Astrocyte of the hippocampus (primary cell): Measurements from ENCODE around the gene BCL2L11.

Experiments used
- DNase-seq: peaks from one replicate; pipeline ENCODE4 v3.0.0; 2011; ENCODE audit warnings: low read depth, low spot score

BCL2L11 gene

DNA sequence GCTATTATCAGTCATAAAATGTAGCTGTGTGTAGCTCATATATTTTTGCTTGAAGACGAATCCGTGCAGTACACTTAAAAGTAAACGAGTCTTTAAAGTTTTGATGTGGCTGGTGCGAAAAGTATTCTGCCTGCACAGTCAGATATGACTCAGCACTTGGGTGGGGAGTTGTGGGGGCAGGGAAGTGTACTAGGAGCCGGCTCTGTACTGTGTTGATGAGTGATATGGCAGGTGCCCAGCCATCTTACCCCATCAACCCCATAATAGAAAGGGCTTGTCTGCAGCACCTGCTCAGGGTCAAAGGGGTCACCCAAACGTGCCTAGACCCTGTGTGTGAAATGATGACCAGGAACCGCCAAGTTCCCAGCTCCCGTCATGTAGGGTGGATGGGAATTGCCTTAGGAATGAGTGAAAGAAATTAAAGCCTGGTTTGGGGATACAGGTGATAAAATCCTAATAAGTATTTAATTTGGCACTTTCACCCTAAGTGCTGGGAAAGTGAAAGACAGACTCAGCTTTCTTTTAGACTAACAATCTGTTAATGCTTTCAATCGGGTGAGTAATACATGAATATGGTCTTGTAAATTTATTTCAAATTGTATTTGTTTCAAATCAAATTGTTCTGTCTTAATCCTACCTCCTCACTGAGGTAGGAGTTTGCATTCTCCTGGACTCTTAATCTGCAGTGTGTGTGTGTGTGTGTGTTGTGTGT is 48.0 kb downstream of the BCL2L11 start:
- DNase-seq = peak; percentile 79

DNA sequence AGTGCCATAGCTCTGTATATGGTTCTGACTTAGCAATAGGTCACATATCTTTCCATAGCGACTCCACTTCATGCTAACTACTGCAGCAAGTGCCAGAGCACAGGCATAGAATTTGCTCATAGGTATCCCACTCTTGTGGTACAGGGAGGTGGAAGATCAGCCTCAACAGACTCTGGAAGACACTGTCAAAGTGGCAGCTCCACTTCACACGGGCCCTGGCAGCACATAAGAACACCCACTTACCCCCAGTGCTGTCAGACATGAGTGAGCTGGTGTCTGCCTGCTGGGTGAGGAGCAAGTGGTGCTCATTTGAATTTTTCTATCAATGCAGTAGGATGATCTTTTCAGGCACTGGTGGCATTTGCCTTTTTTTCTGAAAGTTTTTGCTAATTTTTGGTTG is 48.6 kb downstream of the BCL2L11 start:
- no peak for DNase-seq

DNA sequence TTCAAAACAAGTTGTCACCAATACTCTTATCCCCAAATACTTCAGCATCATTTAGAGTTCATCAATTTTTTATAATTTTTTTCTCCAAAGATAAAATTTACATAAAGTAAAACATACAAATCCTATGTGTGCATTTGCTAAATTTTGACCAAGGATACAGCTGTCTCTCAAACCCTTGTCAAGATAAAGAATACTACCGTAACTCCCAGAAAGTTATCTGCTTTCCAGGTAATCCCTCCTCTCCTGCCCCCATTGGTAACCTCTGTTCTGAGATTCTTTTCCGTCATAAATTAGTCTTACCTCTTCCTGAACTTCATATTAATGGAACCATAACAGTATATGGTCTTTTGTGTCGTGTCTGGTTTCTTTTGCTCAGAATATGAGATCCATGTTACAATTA is 49.2 kb downstream of the BCL2L11 start:
- DNase-seq = no peak

DNA sequence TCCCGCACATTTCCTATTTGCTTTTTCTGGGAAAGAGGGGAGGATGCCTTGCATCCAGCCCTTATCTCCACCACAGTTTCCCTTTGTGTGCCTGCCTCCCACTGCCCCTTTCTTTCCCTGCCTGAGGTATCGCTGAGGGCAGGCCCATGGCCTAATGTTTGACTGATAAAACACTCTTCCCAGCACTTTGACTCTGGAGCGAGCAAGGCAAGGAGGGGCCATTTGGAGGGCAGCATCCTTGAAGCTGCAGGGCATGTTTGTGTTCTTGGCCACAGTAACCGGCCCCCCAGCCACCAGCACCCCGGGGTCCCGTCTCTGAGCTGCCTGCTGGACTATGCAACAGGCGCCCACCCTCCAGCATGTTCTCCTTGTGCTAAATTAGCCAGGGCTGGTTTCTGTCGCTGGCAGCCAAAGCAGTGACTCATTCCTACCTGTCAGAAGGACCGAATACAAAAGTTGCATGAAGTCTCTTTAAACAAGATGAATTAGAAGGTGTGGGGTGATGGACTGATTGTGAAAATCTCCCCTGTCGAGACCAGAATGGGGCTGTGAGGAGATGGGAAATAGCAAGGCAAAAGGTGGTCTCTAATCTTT is 50.7 kb downstream of the BCL2L11 start:
- DNase-seq = peak; percentile 58

DNA sequence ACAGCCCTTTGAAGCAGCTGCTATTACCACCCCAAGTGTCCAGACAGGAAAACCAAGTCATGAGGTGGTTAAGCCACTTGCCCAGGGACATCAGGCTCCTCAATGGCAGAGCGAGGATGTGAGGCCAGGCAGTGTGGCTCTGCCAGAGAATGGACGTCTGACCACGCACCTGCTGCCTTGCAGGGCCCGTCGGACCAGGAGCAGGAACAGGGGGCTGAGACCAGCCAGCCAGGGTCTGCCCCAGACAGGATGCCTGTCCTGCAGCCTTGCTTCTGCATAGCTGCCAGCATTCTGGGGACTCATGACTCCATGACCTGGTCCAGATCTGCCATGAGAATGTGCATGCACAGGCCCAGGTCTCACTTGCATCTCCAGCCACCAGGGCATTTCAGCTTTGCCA is 52.0 kb downstream of the BCL2L11 start:
- DNase-seq = no peak

DNA sequence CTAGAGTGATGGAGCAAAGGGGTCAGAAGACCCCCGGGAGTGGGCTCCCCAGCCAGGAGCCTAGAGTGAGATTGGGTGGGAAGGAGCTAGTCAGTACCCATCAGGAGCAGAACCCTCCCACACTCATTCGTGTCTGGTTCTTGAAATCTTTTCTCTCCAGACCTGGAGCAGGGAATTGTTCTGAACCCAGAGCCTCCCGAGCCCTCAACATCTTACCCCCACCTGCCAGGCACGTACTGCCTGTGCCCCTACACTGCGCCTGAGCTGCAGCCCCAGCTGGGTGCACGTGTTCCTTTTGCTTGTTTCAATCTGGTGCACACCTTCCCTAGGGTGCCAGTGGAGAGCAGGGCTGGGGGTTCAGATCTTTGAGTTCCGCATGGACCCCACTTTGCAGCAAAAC is 52.6 kb downstream of the BCL2L11 start:
- DNase-seq = no peak

DNA sequence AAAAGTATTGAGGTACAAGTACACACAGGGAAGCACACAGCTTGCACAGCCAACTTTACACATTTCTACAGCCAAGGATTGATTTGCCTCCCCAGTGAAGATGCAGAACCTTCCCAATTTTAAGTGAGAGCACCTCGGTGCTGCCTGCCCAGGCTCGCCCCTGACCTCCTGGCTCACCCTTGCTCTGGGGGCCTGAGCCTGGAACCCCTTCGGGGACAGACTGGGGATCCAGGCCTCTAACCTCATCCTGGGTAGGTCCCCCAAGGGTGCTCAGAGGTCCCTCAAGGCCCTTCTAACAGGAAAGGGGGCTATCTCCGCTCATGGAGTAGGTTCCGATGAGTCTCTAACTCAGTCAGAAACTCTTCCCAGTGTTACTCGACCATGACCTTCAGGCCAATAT is 53.1 kb downstream of the BCL2L11 start:
- no peak for DNase-seq

DNA sequence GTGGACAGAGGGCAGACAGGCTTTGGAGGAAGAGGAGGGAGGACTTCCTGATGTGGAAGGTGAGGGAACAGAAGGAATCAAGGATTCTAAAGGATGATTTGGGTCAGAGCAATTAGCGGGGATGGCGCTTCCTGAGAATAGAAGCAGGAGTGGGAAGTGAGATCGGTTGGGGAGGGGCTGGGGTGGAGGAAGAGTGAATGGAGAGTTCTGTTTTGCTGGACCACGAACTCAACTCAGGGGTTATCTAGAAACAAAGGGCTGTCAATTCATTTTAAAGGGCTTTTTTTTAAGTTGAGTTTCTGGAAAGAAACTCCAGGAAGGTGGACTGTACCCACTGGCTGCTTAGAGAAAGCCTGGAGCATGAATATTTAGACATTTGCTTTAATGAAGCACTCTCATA is 54.9 kb downstream of the BCL2L11 start:
- DNase-seq = no peak

DNA sequence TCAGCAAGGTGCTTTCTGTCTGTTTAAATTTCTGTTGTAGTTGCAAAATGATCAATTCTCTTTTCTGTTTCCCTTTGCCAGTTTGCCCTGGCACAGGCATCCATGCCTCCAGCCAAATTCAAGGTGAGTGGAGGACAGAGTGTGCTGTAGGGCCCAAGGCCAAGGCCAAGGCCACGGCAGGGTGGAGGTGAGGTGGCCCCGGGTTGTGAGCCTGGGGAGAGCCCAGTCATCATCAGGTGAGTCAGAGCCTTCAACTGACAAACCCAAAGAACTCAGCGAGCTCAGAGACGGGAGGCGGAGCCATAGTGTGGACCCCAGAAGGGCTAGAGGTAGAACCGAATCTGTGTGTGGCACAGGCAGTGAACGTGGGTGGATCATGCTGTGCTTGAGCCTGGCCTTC is 55.7 kb downstream of the BCL2L11 start:
- DNase-seq = no peak

DNA sequence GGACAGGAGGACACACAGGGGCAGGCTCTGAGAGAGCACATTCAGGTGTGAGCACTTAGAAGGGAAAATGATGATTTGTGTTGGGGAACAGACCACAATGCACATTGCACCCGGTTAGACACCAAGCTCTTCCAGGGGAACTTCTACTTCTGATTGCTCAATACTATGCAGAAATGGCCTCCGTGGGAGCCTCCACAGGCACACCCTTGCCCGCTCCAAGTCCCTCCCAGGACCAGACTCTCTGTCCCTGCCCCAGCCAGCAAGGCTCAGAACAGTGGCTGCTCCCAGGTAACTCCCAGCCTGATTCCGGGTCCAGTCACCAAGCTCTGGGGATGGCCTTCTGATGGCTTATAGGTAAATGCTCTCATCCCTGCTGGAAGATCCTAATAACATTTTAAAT is 56.2 kb downstream of the BCL2L11 start:
- no peak for DNase-seq

DNA sequence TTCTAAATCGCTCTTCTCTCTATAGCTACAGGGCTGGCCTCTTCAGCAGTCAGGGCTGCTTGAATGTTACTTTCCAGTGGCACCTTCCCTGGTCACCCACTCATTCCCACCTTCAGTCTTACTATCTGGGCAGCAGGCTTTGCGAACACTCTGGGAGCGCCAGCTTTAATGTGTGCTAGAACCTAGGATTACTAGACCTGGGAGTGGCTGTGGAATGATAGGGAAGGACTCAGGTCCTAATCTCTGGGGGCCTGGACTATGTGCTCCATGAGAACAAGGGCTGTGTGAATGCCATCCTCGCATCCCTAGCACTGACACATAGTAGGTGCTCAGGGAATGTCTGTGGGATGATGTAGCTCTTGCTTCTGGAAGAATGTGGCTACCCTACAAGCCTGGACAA is 57.6 kb downstream of the BCL2L11 start:
- DNase-seq = no peak

DNA sequence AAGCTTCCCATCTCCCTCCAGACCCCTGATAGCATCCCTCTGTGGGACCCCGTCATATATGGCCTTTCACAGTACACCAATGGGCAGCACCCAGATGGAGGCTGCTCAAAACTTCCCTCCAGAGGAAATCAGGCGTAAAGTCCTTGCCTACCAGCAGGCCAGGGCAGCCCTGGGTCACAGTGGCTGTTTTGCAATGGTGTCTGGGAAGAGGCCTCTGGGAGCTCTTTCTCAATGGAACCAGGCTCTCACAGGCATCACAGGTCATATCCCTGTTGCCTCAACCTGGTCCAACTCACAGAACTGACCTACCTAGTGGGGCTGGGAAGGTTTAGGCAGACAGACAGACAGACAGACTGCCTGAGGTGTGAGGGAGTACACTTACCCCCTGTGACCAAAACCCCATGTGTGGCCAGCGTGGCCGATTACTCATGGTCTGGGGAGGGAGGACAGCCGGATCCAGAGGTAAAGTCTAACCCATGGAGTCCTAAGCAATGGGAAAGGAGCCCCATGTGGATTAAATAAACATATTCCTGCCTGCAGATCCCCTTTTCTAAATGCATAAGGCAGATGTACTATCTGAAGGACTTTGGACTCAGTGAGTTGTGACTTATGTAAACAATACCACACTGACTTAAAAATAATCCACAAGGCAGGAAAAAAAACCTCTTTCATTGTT is 58.2 kb downstream of the BCL2L11 start:
- DNase-seq = peak; percentile 43

DNA sequence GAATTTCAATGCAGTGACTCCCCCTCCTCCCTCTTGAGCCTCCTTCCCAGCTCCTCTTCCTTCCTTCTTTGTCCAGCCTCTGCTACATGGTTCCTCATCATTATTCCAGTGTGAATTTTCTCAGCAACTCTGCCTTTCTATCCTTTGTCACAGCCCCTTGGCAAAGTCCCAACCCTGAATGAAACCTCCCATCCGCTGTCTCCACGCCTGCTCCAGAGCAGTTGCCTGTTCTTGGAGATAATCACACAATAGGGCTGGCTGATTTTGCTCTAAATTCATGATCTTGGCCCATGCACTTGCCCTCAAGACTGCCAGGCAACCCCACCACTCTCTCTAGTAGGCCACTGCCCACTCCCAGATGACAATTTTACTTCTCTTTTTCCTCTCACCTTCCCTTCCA is 61.4 kb downstream of the BCL2L11 start:
- no peak for DNase-seq

DNA sequence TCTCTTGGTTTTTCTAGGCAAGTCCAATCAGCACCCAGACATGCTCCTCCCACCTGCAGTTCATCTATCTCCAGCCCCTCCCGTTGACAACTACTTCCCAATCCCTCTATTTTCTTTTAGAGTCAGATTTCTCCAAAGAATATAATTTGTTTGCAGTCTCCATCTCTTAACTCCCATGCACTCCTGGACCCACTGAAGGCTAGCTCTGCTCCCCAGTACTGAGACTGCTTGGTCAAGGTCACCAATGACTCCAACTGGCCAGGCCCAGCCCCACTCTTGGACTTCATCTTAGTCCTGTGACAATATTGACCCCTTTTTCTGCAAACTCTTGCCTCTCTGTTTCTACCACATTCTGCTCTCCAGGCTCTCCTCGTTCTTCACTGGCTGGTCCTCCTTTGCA is 62.0 kb downstream of the BCL2L11 start:
- no peak for DNase-seq

DNA sequence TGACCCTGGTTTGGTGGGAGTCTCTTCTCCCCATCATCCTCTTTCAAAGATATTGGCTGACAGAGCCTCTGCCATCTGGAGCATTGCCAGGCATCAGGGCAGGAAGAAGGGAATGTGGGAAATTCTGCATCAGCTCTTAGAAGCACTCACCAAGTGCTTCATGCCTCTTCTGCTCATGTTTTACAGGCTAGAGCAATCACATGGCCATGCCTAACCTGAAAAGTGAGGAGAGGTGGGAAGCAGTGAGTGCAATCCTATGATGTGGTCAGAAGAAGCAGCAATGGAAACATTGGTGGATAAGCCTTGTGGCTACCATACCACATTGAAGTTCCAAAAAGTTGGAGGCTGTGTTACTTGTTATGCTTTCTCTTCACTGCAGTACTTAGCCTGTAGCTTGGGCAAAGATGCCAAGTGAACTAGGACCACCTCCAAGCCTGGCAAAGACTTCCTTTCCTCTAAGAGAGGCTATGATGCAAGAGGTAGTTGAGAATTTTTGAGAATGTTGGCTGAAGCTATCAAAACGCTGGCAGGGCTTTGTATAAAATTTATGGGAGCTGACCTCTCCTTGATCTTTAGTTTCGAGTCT is 64.1 kb downstream of the BCL2L11 start:
- peak; percentile 19 for DNase-seq

DNA sequence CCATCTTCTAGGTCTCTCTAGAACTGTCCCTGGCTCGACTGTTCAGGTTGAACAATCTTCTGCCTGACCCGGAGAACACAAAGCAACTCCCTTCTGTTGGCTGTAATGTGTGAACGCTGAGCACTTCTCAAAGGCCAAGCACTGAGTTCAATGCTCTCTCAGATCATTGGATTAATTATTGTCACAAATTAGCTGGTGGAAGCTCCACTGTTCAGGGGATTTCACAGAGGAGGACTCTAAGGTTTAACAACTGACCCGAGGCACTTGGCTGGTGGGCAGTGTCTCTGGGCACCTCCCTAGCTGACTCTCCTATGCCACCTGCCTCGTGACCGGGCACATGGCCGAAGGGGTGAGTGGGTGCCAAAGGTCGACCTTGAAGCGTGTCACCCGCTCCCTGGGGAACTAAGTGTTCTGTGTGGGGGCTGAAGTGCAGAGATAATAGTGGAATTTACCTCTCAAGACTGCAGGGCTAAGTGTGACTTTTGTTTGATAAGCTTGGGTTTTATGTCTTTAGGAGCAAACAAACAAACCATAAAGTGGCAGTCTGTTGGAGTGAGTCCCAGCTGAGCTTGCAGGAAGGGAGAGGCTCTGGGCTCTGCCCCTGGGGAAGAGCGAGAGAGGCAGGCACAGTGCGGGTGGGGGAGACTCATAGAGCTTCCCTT is 64.8 kb downstream of the BCL2L11 start:
- no peak for DNase-seq

DNA sequence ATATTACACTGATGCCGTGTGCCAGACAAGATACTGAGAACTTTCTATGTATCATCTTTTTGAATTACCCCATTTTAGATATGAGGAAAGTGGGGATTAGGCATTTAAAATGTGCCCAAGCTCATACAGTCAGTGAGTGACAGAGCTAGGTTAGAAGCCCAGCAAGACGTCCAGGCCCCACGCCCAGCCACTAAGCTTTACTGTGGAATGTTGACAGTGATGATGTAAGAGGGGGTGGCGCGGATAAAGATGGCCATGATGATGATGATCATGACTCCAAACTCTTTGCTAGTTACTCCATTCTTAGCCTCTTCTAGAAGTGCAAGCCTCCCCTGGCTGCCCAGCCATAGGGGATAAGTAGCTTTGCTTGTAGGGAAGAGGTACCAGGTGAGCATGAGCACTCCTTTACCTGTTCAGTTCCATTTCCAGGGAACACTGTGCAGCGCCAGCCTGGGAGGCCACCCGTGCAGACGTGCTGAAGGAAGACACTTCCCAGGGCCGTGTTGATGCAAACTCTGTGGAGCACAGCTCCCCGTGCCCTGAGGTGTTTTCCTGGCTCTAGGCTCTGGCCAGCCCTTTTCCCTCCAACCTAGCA is 65.5 kb downstream of the BCL2L11 start:
- DNase-seq = no peak

DNA sequence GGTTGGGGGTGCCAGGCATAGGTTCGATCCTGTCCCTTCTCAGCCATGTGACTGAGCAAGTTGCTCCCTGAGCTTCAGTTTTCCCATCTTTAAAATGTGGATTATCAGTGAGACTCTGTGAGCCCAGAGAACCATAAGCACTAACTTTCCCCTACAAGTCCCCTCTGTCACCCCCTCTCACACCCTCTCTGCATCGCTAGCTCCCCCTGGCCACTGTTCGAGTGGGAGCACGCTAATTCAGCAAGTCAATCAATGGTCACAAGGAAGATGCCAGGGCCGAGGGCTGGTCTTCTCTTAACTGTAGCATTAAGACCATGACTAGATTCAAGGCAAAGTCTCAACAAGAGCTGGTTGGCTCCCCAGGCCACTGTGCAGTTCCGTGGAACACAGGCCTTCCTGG is 66.2 kb downstream of the BCL2L11 start:
- DNase-seq = no peak

DNA sequence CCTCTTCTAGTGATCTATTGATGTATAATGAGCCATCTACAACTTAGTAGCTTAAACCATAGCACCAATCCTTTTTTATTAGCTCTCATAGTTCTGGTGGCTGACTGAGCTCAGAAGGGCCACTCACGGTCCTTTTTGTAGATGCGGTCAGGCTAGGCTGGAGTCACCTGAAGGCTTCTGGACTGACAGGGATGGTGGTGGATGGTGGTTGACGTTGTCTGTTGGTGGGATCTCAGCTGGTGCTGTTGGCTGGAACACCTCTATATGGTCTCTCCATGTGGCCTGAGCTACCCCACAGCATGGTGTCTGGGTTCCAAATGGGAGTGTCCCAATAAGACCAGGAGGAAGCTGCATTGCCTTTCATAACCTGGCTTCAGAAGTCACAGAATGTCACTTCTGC is 68.0 kb downstream of the BCL2L11 start:
- DNase-seq = no peak

DNA sequence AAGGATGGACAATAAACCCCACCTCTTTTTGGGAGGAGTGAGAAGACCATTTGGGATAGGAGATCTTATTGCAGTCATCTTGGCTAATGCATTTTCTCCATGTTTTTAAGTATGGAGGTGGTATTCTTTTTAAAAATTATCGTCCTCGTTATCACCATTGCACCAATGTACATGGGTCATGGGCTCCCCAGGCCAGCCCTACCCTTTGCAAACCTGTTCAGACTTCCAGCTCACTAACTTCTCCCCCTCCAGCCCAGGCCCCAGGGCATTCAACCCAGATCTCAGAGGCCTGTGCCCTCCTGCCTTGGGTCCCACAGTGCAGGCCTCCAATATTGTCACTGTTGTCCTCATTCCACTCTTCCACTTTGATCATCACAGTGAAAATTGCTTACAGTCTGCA is 68.4 kb downstream of the BCL2L11 start:
- no peak for DNase-seq

DNA sequence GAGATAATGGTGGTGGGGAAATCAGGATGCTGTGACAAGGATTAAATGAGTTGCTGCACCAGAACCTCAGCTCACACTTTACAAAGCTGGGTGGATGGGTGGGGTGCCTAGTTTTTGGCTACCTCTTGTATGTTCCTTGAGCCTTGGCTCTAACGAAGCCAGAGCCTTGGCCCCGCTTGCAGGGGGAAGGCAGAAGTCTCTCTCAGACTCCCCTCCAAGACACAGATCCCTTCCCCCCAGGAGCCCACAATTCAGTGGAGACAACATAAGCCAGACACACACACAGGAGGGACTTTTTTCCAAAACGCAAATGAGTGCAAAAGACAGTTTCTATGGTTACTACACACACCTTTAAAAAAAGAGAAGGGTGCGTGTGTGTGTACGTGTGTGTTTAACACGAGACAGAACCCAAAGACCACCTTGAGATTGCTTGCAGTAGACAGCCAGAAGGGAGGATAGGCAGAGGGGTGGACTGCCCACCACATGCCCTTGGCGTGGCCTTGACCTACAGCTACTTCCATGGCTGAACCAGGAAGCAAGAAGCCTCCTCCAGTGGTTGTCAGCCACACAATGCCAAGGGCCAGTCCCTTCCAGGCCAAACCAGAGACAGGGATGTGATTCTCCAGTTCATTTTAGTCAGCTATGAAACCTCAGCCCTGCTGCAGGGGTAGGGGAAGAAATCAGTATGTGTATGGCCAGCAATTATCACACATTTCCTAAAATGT is 70.3 kb downstream of the BCL2L11 start:
- no peak for DNase-seq
